Measurements from ENCODE around the gene SLAMF9. TPM values are rescaled to one million over a fixed set of nuclear protein-coding genes. Genes with fewer than 3 reads are reported as not detected.

Gene SLAMF9
- total and polyA plus RNA-seq, 2 of the 8 experiments (the other 6 are each of a cell fraction or from before 2014, with no cell fraction given), result not detected

- DNase-seq (ENCODE audit: low read depth in 1 of 2, low spot score in 2 of 2) (no peak), FAIRE-seq (no peak)
- no peak overlapping the region for H2AFZ ChIP-seq (ENCODE audit: low read length)
- no peak overlapping the region for H4K5ac ChIP-seq (ENCODE audit: insufficient read length, low read depth, low read length)
- H3K9me3 ChIP-seq (ENCODE audit: insufficient read depth in 2 of 2, low read depth in 1 of 2, low read length in 1 of 2), result no peaks in the 10 kb centered on the region
- no peak overlapping the region for H2BK12ac ChIP-seq (ENCODE audit: low read depth, low read length)
- no peak overlapping the region for H2BK15ac ChIP-seq (ENCODE audit: low read length)
- H3K36me3 ChIP-seq (ENCODE audit: control insufficient read depth in 2 of 4, insufficient read depth in 4 of 4, low read length in 3 of 4), result peaks cover 2 to 21% (median 12%) of the 10 kb centered on the region in 4 experiments; a peak in 7 of 8 replicates
- peaks cover 0 to 19% (median 14%) of the 10 kb centered on the region in 4 experiments; a peak in 6 of 7 replicates for H3K4me1 ChIP-seq (replicated peaks in 1 of 4; ENCODE audit: control insufficient read depth in 3 of 4, insufficient read depth in 4 of 4, low read length in 3 of 4)
- H3K56ac ChIP-seq (replicated peaks; ENCODE audit: insufficient read length, low read depth, low read length), result no peak overlapping the region
- H4K91ac ChIP-seq (replicated peaks; ENCODE audit: insufficient read length, low read length), result no peak overlapping the region
- POLR2A ChIA-PET (ENCODE audit: partially characterized antibody), result interaction anchor here (1.0 to 6.0 kb wide), 5 partner anchors 9 to 88 kb away, joined by 3 to 41 read pairs (median 5); partner anchors contain the start of gene TAGLN2
- WGBS, 2 experiments (ENCODE audit: extremely low coverage in 1 of 2, insufficient coverage in 1 of 2, insufficient read length in 1 of 2, insufficient replicate concordance in 2 of 2, low coverage in 1 of 2, low lambda C conversion rate in 2 of 2, missing lambda C conversion rate in 1 of 2), result 83% methylated on average over 6 of the region's 6 CpGs; no CpG with 5 or more reads in 1 of the 2 experiments
- no peaks in the 10 kb centered on the region for H3K23me2 ChIP-seq (ENCODE audit: low read depth, low read length)
- H3K4me3 ChIP-seq (ENCODE audit: extremely low read depth in 1 of 4, insufficient read depth in 2 of 4, low read depth in 3 of 4, low read length in 4 of 4), result no peak overlapping the region
- H3K27me3 ChIP-seq (replicated peaks in 1 of 4; ENCODE audit: control insufficient read depth in 3 of 4, extremely low read depth in 1 of 4, insufficient read depth in 3 of 4, low read length in 3 of 4), result no peaks in the 10 kb centered on the region
- H4K20me1 ChIP-seq (replicated peaks in 1 of 2; ENCODE audit: control insufficient read depth in 1 of 2, insufficient read depth in 2 of 2, low read length in 2 of 2), result no peaks in the 10 kb centered on the region
- no peak overlapping the region for H4K8ac ChIP-seq (ENCODE audit: extremely low read depth, insufficient read depth, low read length)
- H2BK120ac ChIP-seq (replicated peaks; ENCODE audit: low read depth, low read length), result no peak overlapping the region
- H2BK20ac ChIP-seq (ENCODE audit: low read length), result no peak overlapping the region
- H3K4ac ChIP-seq (replicated peaks; ENCODE audit: insufficient read length, low read depth, low read length), result no peak overlapping the region
- H3K14ac ChIP-seq (ENCODE audit: insufficient read length), result no peak overlapping the region
- H2AK5ac ChIP-seq (ENCODE audit: low read depth, low read length), result no peak overlapping the region
- CTCF ChIA-PET (ENCODE audit: partially characterized antibody), result interaction anchor here (0.6 to 35.5 kb wide), 13 partner anchors 7 to 141 kb away, joined by 3 to 696 read pairs (median 9); partner anchors contain the start of genes IGSF9, SLAMF9 and TAGLN2
- H3K4me2 ChIP-seq (ENCODE audit: insufficient read depth in 1 of 2, low read depth in 2 of 2, low read length in 2 of 2), result no peak overlapping the region
- no peak overlapping the region for H3K9ac ChIP-seq (replicated peaks in 1 of 4; ENCODE audit: extremely low read depth in 1 of 4, low read depth in 3 of 4, low read length in 3 of 4)
- no peak overlapping the region for H3K23ac ChIP-seq (ENCODE audit: insufficient read length)
- peaks cover under 1% of the 10 kb centered on the region; the same call in 1 of the 2 replicates for H3K79me1 ChIP-seq (ENCODE audit: low read depth, low read length)
- no peak overlapping the region for H2BK5ac ChIP-seq (ENCODE audit: low read depth, low read length)
- no peak overlapping the region for H3K27ac ChIP-seq (ENCODE audit: low read depth, low read length)
- H3K79me2 ChIP-seq (ENCODE audit: control insufficient read depth in 1 of 2, insufficient read depth in 2 of 2, low read length in 2 of 2), result peaks cover 0 to 3% of the 10 kb centered on the region in 2 experiments; a peak in 2 of 4 replicates
- no peak overlapping the region for H3K18ac ChIP-seq (ENCODE audit: extremely low read depth, low read length)
- TF ChIP-seq SIX5 (IDR thresholded peaks at IDR 0.05; ENCODE audit: low read depth, low read length) (no peak), SRF (IDR thresholded peaks at IDR 0.05; ENCODE audit: low read depth, low read length) (no peak), JUND (IDR thresholded peaks at IDR 0.05; ENCODE audit: low read length) (no peak), SP1 (IDR thresholded peaks at IDR 0.05; ENCODE audit: low read depth, low read length) (no peak), CTBP2 (IDR thresholded peaks at IDR 0.05; ENCODE audit: borderline replicate concordance, insufficient read depth, insufficient read length, low read length) (no peak), KDM1A (IDR thresholded peaks at IDR 0.05; ENCODE audit: borderline replicate concordance, low read length) (no peak), BRCA1 (IDR thresholded peaks at IDR 0.05; ENCODE audit: low read depth, low read length) (no peak), SUZ12 (IDR thresholded peaks at IDR 0.05; ENCODE audit: low read length) (no peak), HDAC6 (IDR thresholded peaks at IDR 0.05; ENCODE audit: low read depth, low read length) (no peak)
- TF ChIP-seq, protein P1, sequence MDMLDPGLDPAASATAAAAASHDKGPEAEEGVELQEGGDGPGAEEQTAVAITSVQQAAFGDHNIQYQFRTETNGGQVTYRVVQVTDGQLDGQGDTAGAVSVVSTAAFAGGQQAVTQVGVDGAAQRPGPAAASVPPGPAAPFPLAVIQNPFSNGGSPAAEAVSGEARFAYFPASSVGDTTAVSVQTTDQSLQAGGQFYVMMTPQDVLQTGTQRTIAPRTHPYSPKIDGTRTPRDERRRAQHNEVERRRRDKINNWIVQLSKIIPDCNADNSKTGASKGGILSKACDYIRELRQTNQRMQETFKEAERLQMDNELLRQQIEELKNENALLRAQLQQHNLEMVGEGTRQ (IDR thresholded peaks at IDR 0.05; ENCODE audit: low read length), result no peak
- TF ChIP-seq, protein P2, sequence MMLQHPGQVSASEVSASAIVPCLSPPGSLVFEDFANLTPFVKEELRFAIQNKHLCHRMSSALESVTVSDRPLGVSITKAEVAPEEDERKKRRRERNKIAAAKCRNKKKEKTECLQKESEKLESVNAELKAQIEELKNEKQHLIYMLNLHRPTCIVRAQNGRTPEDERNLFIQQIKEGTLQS (IDR thresholded peaks at IDR 0.05; ENCODE audit: insufficient read depth, low read depth, low read length), result no peak
These were observed 14.9 kb downstream of the SLAMF9 start for GRCh38 chr1:159938905-159939677.

Data from H1 (cell line).